ENCODE measurements around the gene C1QTNF5.

DNA sequence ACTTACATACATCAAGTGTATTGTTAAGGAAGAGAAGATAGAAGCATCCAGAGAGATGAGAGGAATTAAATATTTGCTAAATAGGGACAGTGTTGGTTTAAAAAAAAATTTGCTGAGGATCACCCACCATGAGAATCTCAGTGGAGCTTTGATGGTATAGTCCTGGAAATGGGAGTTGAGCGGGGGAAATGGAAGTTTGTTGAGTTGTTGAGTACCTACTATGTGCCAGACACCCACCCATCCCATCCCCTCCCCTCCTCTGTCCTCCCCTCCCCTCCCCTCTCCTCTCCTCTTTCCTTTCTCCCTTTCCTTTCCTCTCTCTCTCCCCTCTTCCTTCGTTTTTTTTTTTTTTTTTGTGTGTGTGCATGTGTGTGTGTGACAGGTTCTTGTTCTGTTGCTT, 10.5 kb upstream of the C1QTNF5 start:
- TF ChIP-seq POLR2A (IDR thresholded peaks at IDR 0.05; ENCODE audit: extremely low read depth, insufficient read length) (no peak), MAX (IDR thresholded peaks at IDR 0.05; ENCODE audit: low read depth, low read length) (no peak), MYC (IDR thresholded peaks at IDR 0.05; ENCODE audit: low read depth, low read length) (no peak)
- TF ChIP-seq, protein P1, sequence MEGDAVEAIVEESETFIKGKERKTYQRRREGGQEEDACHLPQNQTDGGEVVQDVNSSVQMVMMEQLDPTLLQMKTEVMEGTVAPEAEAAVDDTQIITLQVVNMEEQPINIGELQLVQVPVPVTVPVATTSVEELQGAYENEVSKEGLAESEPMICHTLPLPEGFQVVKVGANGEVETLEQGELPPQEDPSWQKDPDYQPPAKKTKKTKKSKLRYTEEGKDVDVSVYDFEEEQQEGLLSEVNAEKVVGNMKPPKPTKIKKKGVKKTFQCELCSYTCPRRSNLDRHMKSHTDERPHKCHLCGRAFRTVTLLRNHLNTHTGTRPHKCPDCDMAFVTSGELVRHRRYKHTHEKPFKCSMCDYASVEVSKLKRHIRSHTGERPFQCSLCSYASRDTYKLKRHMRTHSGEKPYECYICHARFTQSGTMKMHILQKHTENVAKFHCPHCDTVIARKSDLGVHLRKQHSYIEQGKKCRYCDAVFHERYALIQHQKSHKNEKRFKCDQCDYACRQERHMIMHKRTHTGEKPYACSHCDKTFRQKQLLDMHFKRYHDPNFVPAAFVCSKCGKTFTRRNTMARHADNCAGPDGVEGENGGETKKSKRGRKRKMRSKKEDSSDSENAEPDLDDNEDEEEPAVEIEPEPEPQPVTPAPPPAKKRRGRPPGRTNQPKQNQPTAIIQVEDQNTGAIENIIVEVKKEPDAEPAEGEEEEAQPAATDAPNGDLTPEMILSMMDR (IDR thresholded peaks at IDR 0.05; ENCODE audit: low read depth, low read length) = no peak
